Measurements from ENCODE around the gene SENP3. TPM values are rescaled to one million over a fixed set of nuclear protein-coding genes. Genes with fewer than 3 reads are reported as not detected.

Gene SENP3
- total and polyA plus RNA-seq, 4 donors: 4.9 to 29.2 (median 19.7) TPM

- no peaks in the 10 kb centered on the region for H3K9me3 ChIP-seq (ENCODE audit: control insufficient read depth in 4 of 4, low read length in 3 of 4)
- H3K4me3 ChIP-seq (ENCODE audit: low read depth in 1 of 3, low read length in 3 of 3): peak within 1 kb of the TSS; percentile 49 to 90 (median 82)
- TF ChIP-seq RAD21 (IDR thresholded peaks at IDR 0.05) (peak; percentile 44 to 55), SP1 (IDR thresholded peaks at IDR 0.05) (peak; percentile 92), JUND (IDR thresholded peaks at IDR 0.05) (peak; percentile 33 to 57), YY1 (IDR thresholded peaks at IDR 0.05) (no peak), FOXA2 (IDR thresholded peaks at IDR 0.05) (peak; percentile 13), TAF1 (conservative IDR thresholded peaks at IDR 0.05) (no peak), EGR1 (IDR thresholded peaks at IDR 0.05; ENCODE audit: low read depth in 2 of 2) (peak in 1 of 2 donors; percentile 36), GABPA (IDR thresholded peaks at IDR 0.05 in 1 of 2, conservative IDR thresholded peaks at IDR 0.05 in 1 of 2) (peak in 1 of 2 donors; percentile 70)
- TF ChIP-seq, protein P1, sequence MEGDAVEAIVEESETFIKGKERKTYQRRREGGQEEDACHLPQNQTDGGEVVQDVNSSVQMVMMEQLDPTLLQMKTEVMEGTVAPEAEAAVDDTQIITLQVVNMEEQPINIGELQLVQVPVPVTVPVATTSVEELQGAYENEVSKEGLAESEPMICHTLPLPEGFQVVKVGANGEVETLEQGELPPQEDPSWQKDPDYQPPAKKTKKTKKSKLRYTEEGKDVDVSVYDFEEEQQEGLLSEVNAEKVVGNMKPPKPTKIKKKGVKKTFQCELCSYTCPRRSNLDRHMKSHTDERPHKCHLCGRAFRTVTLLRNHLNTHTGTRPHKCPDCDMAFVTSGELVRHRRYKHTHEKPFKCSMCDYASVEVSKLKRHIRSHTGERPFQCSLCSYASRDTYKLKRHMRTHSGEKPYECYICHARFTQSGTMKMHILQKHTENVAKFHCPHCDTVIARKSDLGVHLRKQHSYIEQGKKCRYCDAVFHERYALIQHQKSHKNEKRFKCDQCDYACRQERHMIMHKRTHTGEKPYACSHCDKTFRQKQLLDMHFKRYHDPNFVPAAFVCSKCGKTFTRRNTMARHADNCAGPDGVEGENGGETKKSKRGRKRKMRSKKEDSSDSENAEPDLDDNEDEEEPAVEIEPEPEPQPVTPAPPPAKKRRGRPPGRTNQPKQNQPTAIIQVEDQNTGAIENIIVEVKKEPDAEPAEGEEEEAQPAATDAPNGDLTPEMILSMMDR (IDR thresholded peaks at IDR 0.05; ENCODE audit: low read depth, low read length, missing input control): peak; percentile 80
- H3K4me1 ChIP-seq (ENCODE audit: control insufficient read depth in 4 of 4, insufficient read depth in 4 of 4, low read length in 3 of 4): peaks cover 4 to 37% (median 26%) of the 10 kb centered on the region in 4 donors
- H3K27me3 ChIP-seq (ENCODE audit: control insufficient read depth in 4 of 4, insufficient read depth in 4 of 4, low read length in 3 of 4): no peaks in the 10 kb centered on the region
- peak within 1 kb of the TSS; percentile 79 to 90 for H3K9ac ChIP-seq (ENCODE audit: low read depth in 1 of 2, low read length in 2 of 2)
- peak within 1 kb of the TSS; percentile 89 to 91 for H3K27ac ChIP-seq (ENCODE audit: low read depth in 1 of 2, low read length in 2 of 2)
- H3K36me3 ChIP-seq (ENCODE audit: control insufficient read depth in 4 of 4, insufficient read depth in 3 of 4, low read depth in 1 of 4, low read length in 3 of 4): no peaks in the 10 kb centered on the region
- WGBS: under 1% methylated on average over 93 of the region's 93 CpGs
- DNase-seq (ENCODE audit: low spot score): peak; percentile 99
Measured at GRCh38 chr17:7614425-7615264, 52.9 kb downstream of the SENP3 start, which contains the start of gene FXR2. Gene FXR2 (minus strand): TSS chr17:7614897. CDS start chr17:7614532, 365 bp downstream.

DNA sequence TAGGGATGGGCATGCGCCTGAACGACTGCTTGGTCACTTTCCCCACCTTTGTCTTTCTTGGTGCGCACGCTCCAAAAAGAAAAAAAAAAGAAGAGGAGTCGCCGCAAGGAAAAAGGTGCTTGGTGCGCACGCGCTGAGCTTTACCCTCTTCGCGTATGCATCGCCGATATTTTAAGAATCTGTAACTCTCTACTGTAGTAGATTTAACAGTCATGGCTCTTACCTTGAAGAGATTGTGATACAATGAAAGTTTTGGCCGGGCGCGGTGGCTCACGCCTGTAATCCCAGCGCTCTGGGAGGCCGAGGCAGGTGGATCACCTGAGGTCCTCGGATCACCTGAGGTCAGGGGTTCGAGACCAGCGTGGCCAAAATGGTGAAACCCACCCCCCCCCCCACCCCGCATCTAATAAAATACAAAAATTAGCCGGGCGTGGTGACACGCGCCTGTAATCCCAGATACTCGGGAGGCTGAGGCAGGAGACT, 53.6 kb downstream of the SENP3 start:
- Histone ChIP-seq H3K4me3 (ENCODE audit: low read depth in 1 of 3, low read length in 3 of 3) (peak overlapping the region in 2 of 3 donors; percentile 26 to 53), H3K27ac (ENCODE audit: low read depth in 1 of 2, low read length in 2 of 2) (peak overlapping the region; percentile 86 to 91), H3K4me1 (ENCODE audit: control insufficient read depth in 4 of 4, insufficient read depth in 4 of 4, low read length in 3 of 4) (peaks cover 4 to 33% (median 26%) of the 10 kb centered on the region in 4 donors), H3K9ac (ENCODE audit: low read depth in 1 of 2, low read length in 2 of 2) (peak overlapping the region; percentile 69 to 79), H3K9me3 (ENCODE audit: control insufficient read depth in 4 of 4, low read length in 3 of 4) (no peaks in the 10 kb centered on the region), H3K36me3 (ENCODE audit: control insufficient read depth in 4 of 4, insufficient read depth in 3 of 4, low read depth in 1 of 4, low read length in 3 of 4) (no peaks in the 10 kb centered on the region), H3K27me3 (ENCODE audit: control insufficient read depth in 4 of 4, insufficient read depth in 4 of 4, low read length in 3 of 4) (no peaks in the 10 kb centered on the region)
- 8% methylated on average over 28 of the region's 28 CpGs for WGBS
- TF ChIP-seq ATF3 (IDR thresholded peaks at IDR 0.05) (peak; percentile 40), GABPA (IDR thresholded peaks at IDR 0.05 in 1 of 2, conservative IDR thresholded peaks at IDR 0.05 in 1 of 2) (no peak), EGR1 (IDR thresholded peaks at IDR 0.05; ENCODE audit: low read depth in 2 of 2) (peak in 1 of 2 donors; percentile 2), FOXA2 (IDR thresholded peaks at IDR 0.05) (no peak), RAD21 (IDR thresholded peaks at IDR 0.05) (no peak), MAX (IDR thresholded peaks at IDR 0.05) (peak; percentile 72), NR2F2 (IDR thresholded peaks at IDR 0.05) (no peak), FOXA1 (IDR thresholded peaks at IDR 0.05) (no peak), HNF4A (conservative IDR thresholded peaks at IDR 0.05) (peak; percentile 46 to 47), JUND (IDR thresholded peaks at IDR 0.05) (no peak), RXRA (IDR thresholded peaks at IDR 0.05) (peak; percentile 60 to 67), HNF4G (IDR thresholded peaks at IDR 0.05) (no peak), ZBTB33 (IDR thresholded peaks at IDR 0.05) (peak; percentile 58), YY1 (IDR thresholded peaks at IDR 0.05) (peak; percentile 74), TAF1 (conservative IDR thresholded peaks at IDR 0.05) (no peak), SP1 (IDR thresholded peaks at IDR 0.05) (peak; percentile 57)
- TF ChIP-seq, protein P1 (IDR thresholded peaks at IDR 0.05; ENCODE audit: low read depth, low read length, missing input control): no peak
- TF ChIP-seq, protein P2, sequence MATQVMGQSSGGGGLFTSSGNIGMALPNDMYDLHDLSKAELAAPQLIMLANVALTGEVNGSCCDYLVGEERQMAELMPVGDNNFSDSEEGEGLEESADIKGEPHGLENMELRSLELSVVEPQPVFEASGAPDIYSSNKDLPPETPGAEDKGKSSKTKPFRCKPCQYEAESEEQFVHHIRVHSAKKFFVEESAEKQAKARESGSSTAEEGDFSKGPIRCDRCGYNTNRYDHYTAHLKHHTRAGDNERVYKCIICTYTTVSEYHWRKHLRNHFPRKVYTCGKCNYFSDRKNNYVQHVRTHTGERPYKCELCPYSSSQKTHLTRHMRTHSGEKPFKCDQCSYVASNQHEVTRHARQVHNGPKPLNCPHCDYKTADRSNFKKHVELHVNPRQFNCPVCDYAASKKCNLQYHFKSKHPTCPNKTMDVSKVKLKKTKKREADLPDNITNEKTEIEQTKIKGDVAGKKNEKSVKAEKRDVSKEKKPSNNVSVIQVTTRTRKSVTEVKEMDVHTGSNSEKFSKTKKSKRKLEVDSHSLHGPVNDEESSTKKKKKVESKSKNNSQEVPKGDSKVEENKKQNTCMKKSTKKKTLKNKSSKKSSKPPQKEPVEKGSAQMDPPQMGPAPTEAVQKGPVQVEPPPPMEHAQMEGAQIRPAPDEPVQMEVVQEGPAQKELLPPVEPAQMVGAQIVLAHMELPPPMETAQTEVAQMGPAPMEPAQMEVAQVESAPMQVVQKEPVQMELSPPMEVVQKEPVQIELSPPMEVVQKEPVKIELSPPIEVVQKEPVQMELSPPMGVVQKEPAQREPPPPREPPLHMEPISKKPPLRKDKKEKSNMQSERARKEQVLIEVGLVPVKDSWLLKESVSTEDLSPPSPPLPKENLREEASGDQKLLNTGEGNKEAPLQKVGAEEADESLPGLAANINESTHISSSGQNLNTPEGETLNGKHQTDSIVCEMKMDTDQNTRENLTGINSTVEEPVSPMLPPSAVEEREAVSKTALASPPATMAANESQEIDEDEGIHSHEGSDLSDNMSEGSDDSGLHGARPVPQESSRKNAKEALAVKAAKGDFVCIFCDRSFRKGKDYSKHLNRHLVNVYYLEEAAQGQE (IDR thresholded peaks at IDR 0.05): no peak
- no peak for DNase-seq (ENCODE audit: low spot score)

All from liver (tissue), 9 donors.